GM21526 (cell line): ENCODE results near the gene ZNF398.
A peak's percentile ranks its signal among the peaks of the same experiment; 100 is the strongest.

Experiments
- ATAC-seq: cut with Tn5 transposase; IDR thresholded peaks from one replicate; pipeline ENCODE4 v1.9.1; 2021; ENCODE audit warnings: moderate library complexity; ENCODE audit not compliant: unreplicated experiment, low FRiP score

ZNF398 gene

GRCh38 chr7:149195180-149196150 lies 48.2 kb downstream of the ZNF398 start, which contains the start of gene ZNF282:
TSS of gene ZNF282 (plus strand) at chr7:149195546. CDS start at chr7:149195590, 44 bp downstream.
- ATAC-seq = peak; percentile 85

GRCh38 chr7:149196151-149196704 lies 49.0 kb downstream of the ZNF398 start:
- peak; percentile 14 for ATAC-seq

- ATAC-seq = peak; percentile 8
These were observed 49.5 kb downstream of the ZNF398 start for GRCh38 chr7:149196705-149197171.

GRCh38 chr7:149197675-149198074 lies 50.4 kb downstream of the ZNF398 start:
- ATAC-seq = no peak

GRCh38 chr7:149198161-149198816 lies 51.0 kb downstream of the ZNF398 start:
- no peak for ATAC-seq

DNA sequence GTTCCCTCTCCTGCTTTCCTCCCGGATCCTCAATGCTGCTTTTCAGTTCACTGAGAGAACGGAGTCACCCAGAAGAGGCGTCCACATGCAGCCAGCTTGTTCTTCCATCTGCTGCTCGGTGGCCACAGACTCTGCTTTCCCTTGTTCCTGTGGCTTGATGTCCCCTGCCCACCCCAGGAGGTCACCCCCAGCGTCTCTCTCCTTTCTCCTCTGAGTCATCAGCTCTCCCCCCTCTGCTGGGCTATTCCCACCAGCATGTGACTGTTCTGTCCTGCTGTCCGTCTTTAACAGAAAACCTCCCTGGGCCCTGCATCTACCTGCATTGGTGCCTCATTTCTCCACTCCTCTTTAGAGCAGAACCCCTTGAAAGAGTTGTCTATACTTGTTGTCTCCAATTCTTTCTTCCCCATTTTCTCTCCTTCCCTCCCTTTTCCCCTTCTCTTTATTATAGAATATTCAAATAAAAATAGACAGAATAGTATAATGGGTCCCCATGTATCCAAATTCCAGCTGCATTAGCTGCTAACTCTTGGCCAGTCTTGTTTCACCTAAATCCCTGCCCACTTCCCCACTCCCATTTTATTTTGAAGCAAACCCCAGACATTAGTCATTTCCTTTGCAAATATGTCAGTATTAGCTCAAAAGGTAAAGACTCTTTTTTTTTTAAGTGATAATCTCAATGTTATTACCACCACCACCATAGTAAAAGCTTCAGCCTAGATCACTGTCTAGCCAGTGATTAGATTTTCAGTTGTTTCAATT lies 52.2 kb downstream of the ZNF398 start:
- ATAC-seq = no peak

GRCh38 chr7:149202831-149203231 lies 55.6 kb downstream of the ZNF398 start:
- no peak for ATAC-seq

GRCh38 chr7:149205690-149206381 lies 58.6 kb downstream of the ZNF398 start:
- no peak for ATAC-seq

GRCh38 chr7:149207324-149208035 lies 60.2 kb downstream of the ZNF398 start:
- no peak for ATAC-seq

- ATAC-seq = no peak
These were observed 62.4 kb downstream of the ZNF398 start for GRCh38 chr7:149209518-149210269.

- no peak for ATAC-seq
These were observed 63.3 kb downstream of the ZNF398 start for GRCh38 chr7:149210551-149210950.

DNA sequence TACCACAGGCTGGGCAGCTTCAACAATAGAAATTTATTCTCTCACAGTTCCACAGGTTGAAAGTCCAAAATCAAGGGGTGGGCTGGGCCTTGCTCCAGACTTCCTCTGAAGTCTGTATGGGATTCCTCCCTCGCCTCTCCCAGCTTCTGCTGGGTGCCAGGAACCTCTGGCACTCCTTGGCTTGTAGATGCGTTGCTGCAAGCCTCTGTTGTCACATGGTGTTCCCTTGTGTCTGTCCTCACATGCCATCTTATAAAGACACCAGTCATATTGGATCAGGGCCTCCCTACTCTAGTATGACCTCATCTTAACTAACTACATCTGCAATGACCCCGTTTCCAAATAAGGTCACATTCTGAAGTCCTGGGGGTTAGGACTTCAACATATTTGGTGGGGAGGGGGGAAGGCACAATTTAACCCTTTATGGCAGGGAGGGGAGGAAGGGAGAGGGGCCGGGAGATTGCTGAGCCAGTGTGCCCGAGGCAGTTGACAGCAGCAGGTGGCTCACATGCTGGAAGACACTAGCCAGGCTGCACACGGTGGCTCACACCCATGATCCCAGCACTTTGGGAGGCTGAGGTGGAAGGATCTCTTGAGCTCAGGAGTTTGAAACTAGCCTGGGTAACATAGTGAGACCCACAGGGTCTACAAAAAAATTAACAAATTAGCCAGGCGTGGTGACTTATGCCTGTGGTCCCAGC lies 66.9 kb downstream of the ZNF398 start:
- ATAC-seq = no peak

GRCh38 chr7:149216402-149216801 lies 69.1 kb downstream of the ZNF398 start:
- ATAC-seq = no peak

DNA sequence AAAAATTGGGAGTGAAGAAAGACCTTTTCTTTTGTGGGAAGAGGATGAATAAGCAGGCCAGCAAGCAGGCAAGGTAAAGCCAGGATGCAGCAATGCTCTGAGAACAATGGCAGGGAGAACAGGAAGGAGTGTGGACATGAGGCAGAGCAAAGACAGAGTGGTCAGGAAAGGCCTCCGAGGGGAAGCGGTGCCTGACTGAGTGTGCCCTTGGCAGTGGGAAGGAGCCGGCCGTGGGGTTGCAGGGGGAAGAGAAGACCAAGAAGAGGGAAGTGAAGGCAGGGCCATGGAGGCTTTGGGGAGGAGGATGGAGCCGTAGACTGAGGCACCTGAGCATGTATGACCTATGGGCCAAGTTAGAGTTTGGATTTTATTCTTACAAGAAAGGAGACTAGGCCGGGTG lies 70.3 kb downstream of the ZNF398 start:
- no peak for ATAC-seq

- ATAC-seq = no peak
These were observed 71.5 kb downstream of the ZNF398 start for GRCh38 chr7:149218469-149219420.

DNA sequence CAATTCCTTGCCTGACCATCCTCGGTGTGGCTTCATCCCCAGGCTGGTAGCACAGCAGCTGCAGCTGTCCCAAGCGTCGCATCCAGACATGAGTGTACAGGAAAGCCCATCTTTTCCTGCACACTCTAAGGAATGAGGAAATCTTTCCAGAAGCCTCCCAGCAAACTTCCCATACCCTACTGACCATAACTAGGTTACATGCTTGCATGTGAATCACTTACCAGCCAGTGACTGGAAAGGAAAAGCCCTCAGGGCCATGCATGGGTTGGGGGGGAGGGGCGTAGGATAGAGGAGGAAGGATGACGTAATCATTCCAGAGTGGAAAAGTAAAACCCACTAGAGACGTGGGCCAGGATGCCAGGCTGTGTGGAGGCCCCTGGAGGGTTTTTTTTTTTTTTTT lies 73.3 kb downstream of the ZNF398 start:
- no peak for ATAC-seq

DNA sequence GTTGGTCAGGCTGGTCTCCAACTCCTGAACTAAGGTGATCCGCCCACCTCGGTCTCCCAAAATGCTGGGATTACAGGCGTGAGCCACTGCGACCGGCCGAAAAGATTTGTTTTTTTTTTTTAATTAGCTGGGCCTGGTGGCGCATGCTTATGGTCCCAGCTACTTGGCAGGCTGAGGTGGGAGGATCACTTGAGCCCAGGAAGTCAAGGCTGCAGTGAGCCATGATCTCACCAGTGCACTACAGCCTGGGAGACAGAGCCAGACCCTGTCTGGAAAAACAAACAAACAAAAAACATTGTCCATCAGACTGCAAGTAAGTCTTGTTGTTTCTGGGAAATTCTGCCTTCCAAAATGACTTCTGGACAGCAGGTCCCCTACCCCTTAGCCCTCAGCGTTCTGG lies 75.9 kb downstream of the ZNF398 start:
- no peak for ATAC-seq
